ENCODE data around the gene MMRN2.
"Not testable (repeated sequence)": the region's sequence is repeated elsewhere in the genome, so short reads cannot be mapped to it uniquely, and the experiment has no call there.

MMRN2 gene

GRCh38 chr10:86956848-86957448 is 467 bp downstream of the MMRN2 start:
- no peak overlapping the region for H2AFZ ChIP-seq (ENCODE audit: low read depth, low read length)
- peaks cover 32% of the 10 kb centered on the region for H3K4me1 ChIP-seq (ENCODE audit: insufficient read depth, low read length)
- no peaks in the 10 kb centered on the region for H3K27me3 ChIP-seq (ENCODE audit: insufficient read depth, low read length)
- peaks cover 3% of the 10 kb centered on the region for H3K9me3 ChIP-seq (ENCODE audit: low read length)
- H3K36me3 ChIP-seq (ENCODE audit: insufficient read depth, low read length): no peaks in the 10 kb centered on the region
- no peak overlapping the region for H3K4me3 ChIP-seq (ENCODE audit: low read length)

GRCh38 chr10:86956195-86956847 is 1.1 kb downstream of the MMRN2 start:
- H3K36me3 ChIP-seq (ENCODE audit: insufficient read depth, low read length): no peaks in the 10 kb centered on the region
- no peak overlapping the region for H2AFZ ChIP-seq (ENCODE audit: low read depth, low read length)
- H3K27me3 ChIP-seq (ENCODE audit: insufficient read depth, low read length): no peaks in the 10 kb centered on the region
- no peak overlapping the region for H3K4me3 ChIP-seq (ENCODE audit: low read length)
- peaks cover 3% of the 10 kb centered on the region for H3K9me3 ChIP-seq (ENCODE audit: low read length)
- peaks cover 32% of the 10 kb centered on the region for H3K4me1 ChIP-seq (ENCODE audit: insufficient read depth, low read length)

GRCh38 chr10:86955501-86956194 is 1.8 kb downstream of the MMRN2 start:
- no peak overlapping the region for H3K4me3 ChIP-seq (ENCODE audit: low read length)
- H3K36me3 ChIP-seq (ENCODE audit: insufficient read depth, low read length): no peaks in the 10 kb centered on the region
- no peaks in the 10 kb centered on the region for H3K27me3 ChIP-seq (ENCODE audit: insufficient read depth, low read length)
- H2AFZ ChIP-seq (ENCODE audit: low read depth, low read length): no peak overlapping the region
- H3K9me3 ChIP-seq (ENCODE audit: low read length): peaks cover 3% of the 10 kb centered on the region
- peaks cover 32% of the 10 kb centered on the region for H3K4me1 ChIP-seq (ENCODE audit: insufficient read depth, low read length)

- Histone ChIP-seq H3K4me3 (ENCODE audit: low read length) (no peak overlapping the region), H2AFZ (ENCODE audit: low read depth, low read length) (no peak overlapping the region), H3K27me3 (ENCODE audit: insufficient read depth, low read length) (no peaks in the 10 kb centered on the region), H3K4me1 (ENCODE audit: insufficient read depth, low read length) (peaks cover 32% of the 10 kb centered on the region), H3K9me3 (ENCODE audit: low read length) (peaks cover 3% of the 10 kb centered on the region), H3K36me3 (ENCODE audit: insufficient read depth, low read length) (no peaks in the 10 kb centered on the region)
Measured at GRCh38 chr10:86954681-86955500, 2.5 kb downstream of the MMRN2 start.

- Histone ChIP-seq H3K9me3 (ENCODE audit: low read length) (peaks cover 3% of the 10 kb centered on the region), H3K27me3 (ENCODE audit: insufficient read depth, low read length) (no peaks in the 10 kb centered on the region), H3K36me3 (ENCODE audit: insufficient read depth, low read length) (no peaks in the 10 kb centered on the region), H3K4me1 (ENCODE audit: insufficient read depth, low read length) (peaks cover 27% of the 10 kb centered on the region), H3K4me3 (ENCODE audit: low read length) (no peak overlapping the region), H2AFZ (ENCODE audit: low read depth, low read length) (peak overlapping the region; percentile 54)
Measured at GRCh38 chr10:86953747-86954680, 3.4 kb downstream of the MMRN2 start.

- H3K4me1 ChIP-seq (ENCODE audit: insufficient read depth, low read length): peaks cover 25% of the 10 kb centered on the region
- H3K27me3 ChIP-seq (ENCODE audit: insufficient read depth, low read length); H2AFZ ChIP-seq (ENCODE audit: low read depth, low read length); H3K4me3 ChIP-seq (ENCODE audit: low read length); H3K36me3 ChIP-seq (ENCODE audit: insufficient read depth, low read length); H3K9me3 ChIP-seq (ENCODE audit: low read length): not testable (repeated sequence)
Measured at GRCh38 chr10:86952697-86953096, 4.7 kb downstream of the MMRN2 start.

GRCh38 chr10:86952106-86952505 is 5.3 kb downstream of the MMRN2 start:
- H3K4me1 ChIP-seq (ENCODE audit: insufficient read depth, low read length): peaks cover 25% of the 10 kb centered on the region
- no peaks in the 10 kb centered on the region for H3K27me3 ChIP-seq (ENCODE audit: insufficient read depth, low read length)
- no peak overlapping the region for H3K4me3 ChIP-seq (ENCODE audit: low read length)
- peaks cover 3% of the 10 kb centered on the region for H3K9me3 ChIP-seq (ENCODE audit: low read length)
- H2AFZ ChIP-seq (ENCODE audit: low read depth, low read length): no peak overlapping the region
- H3K36me3 ChIP-seq (ENCODE audit: insufficient read depth, low read length): no peaks in the 10 kb centered on the region

GRCh38 chr10:86951184-86951761 is 6.1 kb downstream of the MMRN2 start:
- H3K36me3 ChIP-seq (ENCODE audit: insufficient read depth, low read length): no peaks in the 10 kb centered on the region
- H2AFZ ChIP-seq (ENCODE audit: low read depth, low read length): no peak overlapping the region
- peaks cover 3% of the 10 kb centered on the region for H3K9me3 ChIP-seq (ENCODE audit: low read length)
- peaks cover 25% of the 10 kb centered on the region for H3K4me1 ChIP-seq (ENCODE audit: insufficient read depth, low read length)
- no peak overlapping the region for H3K4me3 ChIP-seq (ENCODE audit: low read length)
- no peaks in the 10 kb centered on the region for H3K27me3 ChIP-seq (ENCODE audit: insufficient read depth, low read length)

GRCh38 chr10:86950349-86950748 is 7.1 kb downstream of the MMRN2 start:
- no peaks in the 10 kb centered on the region for H3K27me3 ChIP-seq (ENCODE audit: insufficient read depth, low read length)
- no peak overlapping the region for H2AFZ ChIP-seq (ENCODE audit: low read depth, low read length)
- peaks cover 3% of the 10 kb centered on the region for H3K9me3 ChIP-seq (ENCODE audit: low read length)
- no peaks in the 10 kb centered on the region for H3K36me3 ChIP-seq (ENCODE audit: insufficient read depth, low read length)
- peaks cover 19% of the 10 kb centered on the region for H3K4me1 ChIP-seq (ENCODE audit: insufficient read depth, low read length)
- no peak overlapping the region for H3K4me3 ChIP-seq (ENCODE audit: low read length)

- H3K27me3 ChIP-seq (ENCODE audit: insufficient read depth, low read length); H2AFZ ChIP-seq (ENCODE audit: low read depth, low read length); H3K4me3 ChIP-seq (ENCODE audit: low read length); H3K9me3 ChIP-seq (ENCODE audit: low read length); H3K4me1 ChIP-seq (ENCODE audit: insufficient read depth, low read length); H3K36me3 ChIP-seq (ENCODE audit: insufficient read depth, low read length): not testable (repeated sequence)
Measured at GRCh38 chr10:86947806-86948205, 9.6 kb downstream of the MMRN2 start.

- no peaks in the 10 kb centered on the region for H3K9me3 ChIP-seq (ENCODE audit: low read length)
- H3K36me3 ChIP-seq (ENCODE audit: insufficient read depth, low read length): no peaks in the 10 kb centered on the region
- H2AFZ ChIP-seq (ENCODE audit: low read depth, low read length): no peak overlapping the region
- no peaks in the 10 kb centered on the region for H3K4me1 ChIP-seq (ENCODE audit: insufficient read depth, low read length)
- no peaks in the 10 kb centered on the region for H3K27me3 ChIP-seq (ENCODE audit: insufficient read depth, low read length)
- no peak overlapping the region for H3K4me3 ChIP-seq (ENCODE audit: low read length)
Measured at GRCh38 chr10:86946213-86947155, 10.9 kb downstream of the MMRN2 start.

All from neuron (in vitro differentiated cells).